H9 (cell line): ENCODE results near the gene DUSP15. TPM values are rescaled to one million over a fixed set of nuclear protein-coding genes. Genes with fewer than 3 reads are reported as not detected.

Experiments used
- DNase-seq: peaks from one replicate; pipeline ENCODE4 v3.0.0-alpha.2; 2017
- H2AFZ ChIP-seq: one replicate; pipeline ENCODE4 v1.6.1; 2013; ENCODE audit warnings: mild to moderate bottlenecking, low read length, control low read depth, moderate library complexity
- H2AK5ac ChIP-seq: 2 replicates; pipeline ENCODE4 v1.6.1; 2013; ENCODE audit warnings: low read length, control low read depth, mixed read lengths; ENCODE audit not compliant: insufficient read length
- H2BK120ac ChIP-seq: one replicate; pipeline ENCODE4 v1.6.1; 2013; ENCODE audit warnings: low read depth, mild to moderate bottlenecking, low read length, control low read depth, inconsistent platforms; ENCODE audit not compliant: poor library complexity, severe bottlenecking
- H2BK12ac ChIP-seq: 2 replicates; pipeline ENCODE4 v1.6.1; 2013; ENCODE audit warnings: low read length, control low read depth, mixed read lengths, low read depth; ENCODE audit not compliant: insufficient read length
- H2BK15ac ChIP-seq: 2 replicates; pipeline ENCODE4 v1.6.1; 2013; ENCODE audit warnings: low read depth, low read length, control low read depth
- H2BK20ac ChIP-seq: one replicate; pipeline ENCODE4 v1.6.1; 2013; ENCODE audit warnings: low read depth, mild to moderate bottlenecking, low read length, control low read depth, inconsistent platforms; ENCODE audit not compliant: poor library complexity, severe bottlenecking
- H2BK5ac ChIP-seq: 2 replicates; pipeline ENCODE4 v1.6.1; 2013; ENCODE audit warnings: low read length, control low read depth, mixed read lengths; ENCODE audit not compliant: insufficient read length
- H3K14ac ChIP-seq: 2 replicates; pipeline ENCODE4 v1.6.1; 2013; ENCODE audit warnings: low read length, control low read depth; ENCODE audit not compliant: insufficient read depth
- H3K18ac ChIP-seq: 2 replicates; pipeline ENCODE4 v1.6.1; 2013; ENCODE audit warnings: low read depth, mild to moderate bottlenecking, mixed read lengths, low read length, control low read depth; ENCODE audit not compliant: insufficient read length
- H3K23ac ChIP-seq: 2 replicates; pipeline ENCODE4 v1.6.1; 2013; ENCODE audit warnings: low read length, control low read depth, mixed read lengths, low read depth; ENCODE audit not compliant: insufficient read length
- H3K23me2 ChIP-seq: 2 replicates; pipeline ENCODE4 v1.6.1; 2013; ENCODE audit warnings: low read depth, mild to moderate bottlenecking, mixed read lengths, low read length, control low read depth; ENCODE audit not compliant: insufficient read length, poor library complexity, severe bottlenecking
- H3K27ac ChIP-seq: 2 replicates; pipeline ENCODE4 v1.5.1; 2013; ENCODE audit warnings: low read length, control low read depth, mixed read lengths, low read depth; ENCODE audit not compliant: insufficient read length
- H3K27me3 ChIP-seq: 2 replicates; pipeline ENCODE4 v1.6.1; 2013; ENCODE audit warnings: low read length, control low read depth, inconsistent platforms; ENCODE audit not compliant: insufficient read depth
- H3K4ac ChIP-seq: 2 replicates; pipeline ENCODE4 v1.6.1; 2013; ENCODE audit warnings: low read depth, mild to moderate bottlenecking, control low read depth, inconsistent platforms, low read length, moderate library complexity
- H3K4me1 ChIP-seq: 2 replicates; pipeline ENCODE4 v1.6.1; 2013; ENCODE audit warnings: low read length, control low read depth, inconsistent platforms; ENCODE audit not compliant: insufficient read depth
- H3K4me2 ChIP-seq: 2 replicates; pipeline ENCODE4 v1.6.1; 2013; ENCODE audit warnings: low read length, control low read depth, mixed read lengths; ENCODE audit not compliant: insufficient read length, insufficient read depth
- H3K56ac ChIP-seq: 2 replicates; pipeline ENCODE4 v1.6.1; 2013; ENCODE audit warnings: low read depth, mild to moderate bottlenecking, mixed read lengths, low read length, control low read depth; ENCODE audit not compliant: insufficient read length
- H3K79me1 ChIP-seq: 2 replicates; pipeline ENCODE4 v1.6.1; 2013; ENCODE audit warnings: low read depth, mild to moderate bottlenecking, moderate library complexity, low read length, control low read depth, inconsistent platforms; ENCODE audit not compliant: insufficient read depth, poor library complexity, severe bottlenecking
- H3K79me2 ChIP-seq: 2 replicates; pipeline ENCODE4 v1.6.1; 2013; ENCODE audit warnings: low read length, control low read depth, inconsistent platforms; ENCODE audit not compliant: insufficient read depth
- H3K9ac ChIP-seq: 2 replicates; pipeline ENCODE4 v1.6.1; 2013; ENCODE audit warnings: low read length, control low read depth, mixed read lengths; ENCODE audit not compliant: insufficient read length; ENCODE audit errors: extremely low read depth
- H3K9me3 ChIP-seq: one replicate; pipeline ENCODE4 v1.6.1; 2013; ENCODE audit warnings: low read depth, low read length, inconsistent platforms; ENCODE audit not compliant: control insufficient read depth
- H3T11ph ChIP-seq: one replicate; pipeline ENCODE4 v1.6.1; 2013; ENCODE audit warnings: mild to moderate bottlenecking, low read length, control low read depth, inconsistent platforms
- H4K20me1 ChIP-seq: one replicate; pipeline ENCODE4 v1.6.1; 2013; ENCODE audit not compliant: control insufficient read depth, insufficient read length, insufficient read depth
- H4K5ac ChIP-seq: 2 replicates; pipeline ENCODE4 v1.6.1; 2013; ENCODE audit warnings: low read depth, mild to moderate bottlenecking, mixed read lengths, low read length, control low read depth; ENCODE audit not compliant: insufficient read length
- H4K8ac ChIP-seq: replicated peaks from 2 replicates; pipeline ENCODE4 v1.6.1; 2013; ENCODE audit warnings: low read length, control low read depth, mixed read lengths, low read depth; ENCODE audit not compliant: insufficient read length
- H4K91ac ChIP-seq: 2 replicates; pipeline ENCODE4 v1.6.1; 2013; ENCODE audit warnings: low read depth, mild to moderate bottlenecking, moderate library complexity, mixed read lengths, low read length, control low read depth; ENCODE audit not compliant: insufficient read length
- H3K27ac Mint-ChIP-seq, 3 experiments: 2 replicates in 2 of 3; 3 replicates in 1 of 3; pipeline ENCODE4 v1.8.0; 2020 to 2021; ENCODE audit warnings: mixed read lengths in 3 of 3, mild to moderate bottlenecking in 1 of 3, moderate library complexity in 1 of 3
- H3K27me3 Mint-ChIP-seq: 2 replicates; pipeline ENCODE4 v1.8.0; 2021; ENCODE audit warnings: low read depth, mild to moderate bottlenecking, moderate library complexity, mixed read lengths
- H3K36me3 Mint-ChIP-seq, 3 experiments: 2 replicates in 2 of 3; 3 replicates in 1 of 3; pipeline ENCODE4 v1.8.0; 2020 to 2021; ENCODE audit warnings: low read depth in 3 of 3, mixed read lengths in 3 of 3; ENCODE audit not compliant: insufficient read depth in 1 of 3
- H3K4me1 Mint-ChIP-seq, 2 experiments: 2 replicates each; pipeline ENCODE4 v1.8.0; 2020; ENCODE audit warnings: mixed read lengths in 2 of 2
- H3K4me3 Mint-ChIP-seq, 2 experiments: 2 replicates in 1 of 2; 3 replicates in 1 of 2; pipeline ENCODE4 v1.8.0; 2020 to 2021; ENCODE audit warnings: mild to moderate bottlenecking in 2 of 2, mixed read lengths in 2 of 2, moderate library complexity in 1 of 2
- H3K9me3 Mint-ChIP-seq, 2 experiments: 2 replicates in 1 of 2; 3 replicates in 1 of 2; pipeline ENCODE4 v1.8.0; 2020; ENCODE audit warnings: mild to moderate bottlenecking in 2 of 2, mixed read lengths in 2 of 2, moderate library complexity in 1 of 2
- WGBS: extraction: QIAGEN DNeasy Blood & Tissue Kit; methylation state at CpG from one replicate; pipeline ENCODE4 v1.1.7; 2013; ENCODE audit warnings: missing lambda C conversion rate, low lambda C conversion rate, mixed read lengths; ENCODE audit not compliant: insufficient read length; ENCODE audit errors: extremely low coverage; 5-methylcytosine and 5-hydroxymethylcytosine counted together
- total RNA-seq: library from RNA; stranded (reverse); gene quantifications from 2 replicates; pipeline ENCODE4 v1.2.1, GENCODE V29; 2021
- TF ChIP-seq, protein P1 (sequence below): fragments of 200-600 bp; sonication (generic); conservative IDR thresholded peaks from 3 replicates; pipeline ENCODE4 v1.8.0; 2021; ENCODE audit warnings: antibody characterized with exemption, mild to moderate bottlenecking

The DUSP15 gene
- total RNA-seq, 1 experiment from 2014 or later, result 5.6 TPM

DNA sequence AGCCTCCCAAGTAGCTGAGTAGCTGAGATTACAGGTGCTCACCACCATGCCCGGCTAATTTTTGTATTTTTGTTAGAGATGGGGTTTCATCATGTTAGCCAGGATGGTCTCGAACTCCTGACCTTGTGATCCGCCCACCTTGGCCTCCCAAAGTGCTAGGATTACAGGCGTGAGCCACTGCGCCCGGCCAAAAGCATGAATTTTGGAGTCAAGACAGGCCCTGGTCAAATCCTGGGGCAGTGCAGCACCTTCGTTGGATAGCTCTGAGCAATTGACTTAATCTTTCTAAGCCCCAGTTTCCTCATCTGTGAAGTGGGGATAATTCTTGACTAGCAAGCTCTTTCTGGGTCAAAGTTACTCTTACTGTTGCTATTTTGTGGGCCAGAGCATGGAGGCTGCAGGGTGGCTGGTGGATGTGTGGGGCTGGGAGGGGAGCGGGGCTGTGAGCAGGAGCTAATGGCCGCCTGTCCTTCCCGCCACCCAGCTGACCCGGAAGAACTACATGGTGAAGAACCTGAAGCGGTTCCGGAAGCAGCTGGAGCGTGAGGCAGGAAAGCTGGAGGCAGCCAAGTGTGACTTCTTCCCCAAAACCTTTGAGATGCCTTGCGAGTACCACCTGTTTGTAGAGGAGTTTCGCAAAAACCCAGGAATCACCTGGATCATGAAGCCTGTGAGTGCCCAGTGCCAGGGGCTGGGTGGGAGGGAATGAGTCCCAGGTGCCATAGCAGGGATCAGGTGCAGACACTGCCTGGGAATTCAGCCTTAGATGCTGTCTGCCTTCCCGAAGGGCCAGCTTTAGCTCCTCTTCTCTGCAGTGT, 39.1 kb upstream of the DUSP15 start:
- Histone ChIP-seq H2AK5ac (no peak overlapping the region), H3K79me1 (no peaks in the 10 kb centered on the region), H4K5ac (no peak overlapping the region), H3K9me3 (no peaks in the 10 kb centered on the region), H2BK5ac (no peak overlapping the region), H2BK20ac (no peak overlapping the region), H4K20me1 (no peaks in the 10 kb centered on the region), H3K56ac (no peak overlapping the region), H2BK120ac (no peak overlapping the region), H3K18ac (no peak overlapping the region), H3K4ac (no peak overlapping the region), H2BK15ac (no peak overlapping the region), H3K23ac (no peak overlapping the region), H3K4me2 (no peak overlapping the region), H2AFZ (no peak overlapping the region), H3K27me3 (no peaks in the 10 kb centered on the region), H4K8ac (no peak overlapping the region), H2BK12ac (no peak overlapping the region), H3K4me1 (no peaks in the 10 kb centered on the region; the same call in 1 of the 2 replicates), H4K91ac (no peak overlapping the region), H3K23me2 (no peaks in the 10 kb centered on the region), H3K14ac (no peak overlapping the region), H3K9ac (no peak overlapping the region), H3K79me2 (no peaks in the 10 kb centered on the region), H3T11ph (no peak overlapping the region), H3K27ac (no peak overlapping the region)
- no peak for DNase-seq
- Mint-ChIP-seq H3K4me1 (peaks cover 73 to 80% of the 10 kb centered on the region in 2 experiments), H3K36me3 (no peaks in the 10 kb centered on the region; a peak in 1 of 7 replicates), H3K27ac (peak overlapping the region in 2 of 3 experiments; percentile 31 to 94; a peak in 1 of 7 replicates), H3K9me3 (no peaks in the 10 kb centered on the region; a peak in 1 of 5 replicates), H3K27me3 (0 out of 2 replicates have a peak, but pooled peaks cover 3% of the 10 kb centered on the region), H3K4me3 (no peak overlapping the region; a peak in 1 of 5 replicates)
- TF ChIP-seq, protein P1, sequence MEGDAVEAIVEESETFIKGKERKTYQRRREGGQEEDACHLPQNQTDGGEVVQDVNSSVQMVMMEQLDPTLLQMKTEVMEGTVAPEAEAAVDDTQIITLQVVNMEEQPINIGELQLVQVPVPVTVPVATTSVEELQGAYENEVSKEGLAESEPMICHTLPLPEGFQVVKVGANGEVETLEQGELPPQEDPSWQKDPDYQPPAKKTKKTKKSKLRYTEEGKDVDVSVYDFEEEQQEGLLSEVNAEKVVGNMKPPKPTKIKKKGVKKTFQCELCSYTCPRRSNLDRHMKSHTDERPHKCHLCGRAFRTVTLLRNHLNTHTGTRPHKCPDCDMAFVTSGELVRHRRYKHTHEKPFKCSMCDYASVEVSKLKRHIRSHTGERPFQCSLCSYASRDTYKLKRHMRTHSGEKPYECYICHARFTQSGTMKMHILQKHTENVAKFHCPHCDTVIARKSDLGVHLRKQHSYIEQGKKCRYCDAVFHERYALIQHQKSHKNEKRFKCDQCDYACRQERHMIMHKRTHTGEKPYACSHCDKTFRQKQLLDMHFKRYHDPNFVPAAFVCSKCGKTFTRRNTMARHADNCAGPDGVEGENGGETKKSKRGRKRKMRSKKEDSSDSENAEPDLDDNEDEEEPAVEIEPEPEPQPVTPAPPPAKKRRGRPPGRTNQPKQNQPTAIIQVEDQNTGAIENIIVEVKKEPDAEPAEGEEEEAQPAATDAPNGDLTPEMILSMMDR, result no peak
- no CpG with 5 or more reads among the region's 17 CpGs for WGBS
